ENCODE results near the gene PAN3.

- TF ChIP-seq OSR1 (CRISPR knock-in tag; IDR thresholded peaks at IDR 0.05) (no peak), ARNTL (CRISPR knock-in tag; IDR thresholded peaks at IDR 0.05; ENCODE audit: borderline replicate concordance, low read depth) (no peak), PATZ1 (CRISPR knock-in tag; IDR thresholded peaks at IDR 0.05; ENCODE audit: borderline replicate concordance) (no peak), BACH2 (CRISPR knock-in tag; IDR thresholded peaks at IDR 0.05; ENCODE audit: borderline replicate concordance) (no peak), RARB (CRISPR knock-in tag; IDR thresholded peaks at IDR 0.05) (no peak)
These were observed 181.2 kb downstream of the PAN3 start for GRCh38 chr13:28319528-28319927.

All from SK-N-SH treated with all-trans-retinoic acid at 6 μM for 48 hours (cell line).